ENCODE measurements around the gene DMBX1.

DNA sequence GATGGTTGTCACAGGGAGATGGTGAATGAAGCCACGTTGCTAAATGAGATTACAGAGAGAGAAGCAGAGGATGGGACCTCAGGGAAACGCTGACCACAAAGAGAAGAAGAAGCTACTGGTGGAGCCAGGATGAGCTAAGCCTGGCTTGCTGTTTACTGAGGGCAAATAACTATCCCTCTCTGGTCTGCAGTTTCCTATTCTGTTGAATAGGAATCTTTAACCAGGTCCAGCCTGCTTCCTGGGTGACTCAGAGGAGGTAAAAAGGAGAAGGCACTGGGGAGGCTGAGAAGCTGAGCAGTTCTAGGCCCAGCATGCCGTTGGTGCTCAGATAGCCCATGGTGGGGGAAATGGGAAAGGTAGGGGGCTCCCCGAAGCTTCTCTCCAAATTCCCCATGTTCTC is 29.6 kb downstream of the DMBX1 start:
- TF ChIP-seq, protein P1, sequence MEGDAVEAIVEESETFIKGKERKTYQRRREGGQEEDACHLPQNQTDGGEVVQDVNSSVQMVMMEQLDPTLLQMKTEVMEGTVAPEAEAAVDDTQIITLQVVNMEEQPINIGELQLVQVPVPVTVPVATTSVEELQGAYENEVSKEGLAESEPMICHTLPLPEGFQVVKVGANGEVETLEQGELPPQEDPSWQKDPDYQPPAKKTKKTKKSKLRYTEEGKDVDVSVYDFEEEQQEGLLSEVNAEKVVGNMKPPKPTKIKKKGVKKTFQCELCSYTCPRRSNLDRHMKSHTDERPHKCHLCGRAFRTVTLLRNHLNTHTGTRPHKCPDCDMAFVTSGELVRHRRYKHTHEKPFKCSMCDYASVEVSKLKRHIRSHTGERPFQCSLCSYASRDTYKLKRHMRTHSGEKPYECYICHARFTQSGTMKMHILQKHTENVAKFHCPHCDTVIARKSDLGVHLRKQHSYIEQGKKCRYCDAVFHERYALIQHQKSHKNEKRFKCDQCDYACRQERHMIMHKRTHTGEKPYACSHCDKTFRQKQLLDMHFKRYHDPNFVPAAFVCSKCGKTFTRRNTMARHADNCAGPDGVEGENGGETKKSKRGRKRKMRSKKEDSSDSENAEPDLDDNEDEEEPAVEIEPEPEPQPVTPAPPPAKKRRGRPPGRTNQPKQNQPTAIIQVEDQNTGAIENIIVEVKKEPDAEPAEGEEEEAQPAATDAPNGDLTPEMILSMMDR (IDR thresholded peaks at IDR 0.05; ENCODE audit: poor library complexity, severe bottlenecking), result no peak
- no peak for TF ChIP-seq EZH2 (IDR thresholded peaks at IDR 0.05; ENCODE audit: borderline replicate concordance, insufficient read depth, low read length, poor library complexity, severe bottlenecking)
- TF ChIP-seq EP300 (conservative IDR thresholded peaks at IDR 0.05; ENCODE audit: poor library complexity, severe bottlenecking), result no peak
- TF ChIP-seq POLR2AphosphoS5 (IDR thresholded peaks at IDR 0.05), result no peak

Data from neural cell (in vitro differentiated cells).